Measurements from ENCODE around the gene DCST1.

DCST1 gene

DNA sequence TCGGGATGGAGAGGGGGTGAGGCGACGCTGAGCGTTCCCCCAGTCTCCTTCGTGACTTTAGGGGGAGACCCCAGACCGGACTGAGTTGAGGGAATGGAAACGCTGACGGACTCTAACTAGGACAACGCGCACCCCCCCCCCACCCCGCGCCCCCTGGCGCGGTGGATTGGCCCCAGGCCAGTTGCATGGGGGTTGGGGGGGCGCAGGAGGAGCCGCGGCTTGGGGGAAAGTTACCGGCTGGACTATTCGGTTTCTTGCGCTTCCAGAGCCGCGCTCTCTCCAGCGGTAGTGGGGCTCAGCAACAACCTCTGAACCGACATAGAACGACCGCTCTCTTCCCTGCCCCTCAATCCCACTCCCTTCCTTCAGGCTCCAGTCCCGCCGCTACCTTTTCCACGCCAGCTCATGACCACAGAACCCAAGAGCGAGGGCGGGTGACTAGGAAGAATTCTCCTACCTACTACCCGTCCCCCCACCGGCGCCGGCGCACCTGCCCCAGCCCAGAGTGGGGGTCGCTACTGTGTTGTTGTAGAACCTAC, 30.3 kb upstream of the DCST1 start:
- Histone ChIP-seq H3K27ac (replicated peaks) (peak overlapping the region; percentile 94), H3K27me3 (ENCODE audit: insufficient read depth, poor library complexity, severe bottlenecking) (no peaks in the 10 kb centered on the region), H3K4me3 (replicated peaks; ENCODE audit: insufficient read depth, low read length) (peak overlapping the region; percentile 72)
- no peak for TF ChIP-seq POLR2AphosphoS5 (IDR thresholded peaks at IDR 0.05; ENCODE audit: low read depth)
- TF ChIP-seq, protein P1, sequence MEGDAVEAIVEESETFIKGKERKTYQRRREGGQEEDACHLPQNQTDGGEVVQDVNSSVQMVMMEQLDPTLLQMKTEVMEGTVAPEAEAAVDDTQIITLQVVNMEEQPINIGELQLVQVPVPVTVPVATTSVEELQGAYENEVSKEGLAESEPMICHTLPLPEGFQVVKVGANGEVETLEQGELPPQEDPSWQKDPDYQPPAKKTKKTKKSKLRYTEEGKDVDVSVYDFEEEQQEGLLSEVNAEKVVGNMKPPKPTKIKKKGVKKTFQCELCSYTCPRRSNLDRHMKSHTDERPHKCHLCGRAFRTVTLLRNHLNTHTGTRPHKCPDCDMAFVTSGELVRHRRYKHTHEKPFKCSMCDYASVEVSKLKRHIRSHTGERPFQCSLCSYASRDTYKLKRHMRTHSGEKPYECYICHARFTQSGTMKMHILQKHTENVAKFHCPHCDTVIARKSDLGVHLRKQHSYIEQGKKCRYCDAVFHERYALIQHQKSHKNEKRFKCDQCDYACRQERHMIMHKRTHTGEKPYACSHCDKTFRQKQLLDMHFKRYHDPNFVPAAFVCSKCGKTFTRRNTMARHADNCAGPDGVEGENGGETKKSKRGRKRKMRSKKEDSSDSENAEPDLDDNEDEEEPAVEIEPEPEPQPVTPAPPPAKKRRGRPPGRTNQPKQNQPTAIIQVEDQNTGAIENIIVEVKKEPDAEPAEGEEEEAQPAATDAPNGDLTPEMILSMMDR (IDR thresholded peaks at IDR 0.05; ENCODE audit: insufficient read depth, low read length), result no peak
- TF ChIP-seq SPI1 (IDR thresholded peaks at IDR 0.05; ENCODE audit: borderline replicate concordance, low read depth), result no peak
- TF ChIP-seq, protein P2, sequence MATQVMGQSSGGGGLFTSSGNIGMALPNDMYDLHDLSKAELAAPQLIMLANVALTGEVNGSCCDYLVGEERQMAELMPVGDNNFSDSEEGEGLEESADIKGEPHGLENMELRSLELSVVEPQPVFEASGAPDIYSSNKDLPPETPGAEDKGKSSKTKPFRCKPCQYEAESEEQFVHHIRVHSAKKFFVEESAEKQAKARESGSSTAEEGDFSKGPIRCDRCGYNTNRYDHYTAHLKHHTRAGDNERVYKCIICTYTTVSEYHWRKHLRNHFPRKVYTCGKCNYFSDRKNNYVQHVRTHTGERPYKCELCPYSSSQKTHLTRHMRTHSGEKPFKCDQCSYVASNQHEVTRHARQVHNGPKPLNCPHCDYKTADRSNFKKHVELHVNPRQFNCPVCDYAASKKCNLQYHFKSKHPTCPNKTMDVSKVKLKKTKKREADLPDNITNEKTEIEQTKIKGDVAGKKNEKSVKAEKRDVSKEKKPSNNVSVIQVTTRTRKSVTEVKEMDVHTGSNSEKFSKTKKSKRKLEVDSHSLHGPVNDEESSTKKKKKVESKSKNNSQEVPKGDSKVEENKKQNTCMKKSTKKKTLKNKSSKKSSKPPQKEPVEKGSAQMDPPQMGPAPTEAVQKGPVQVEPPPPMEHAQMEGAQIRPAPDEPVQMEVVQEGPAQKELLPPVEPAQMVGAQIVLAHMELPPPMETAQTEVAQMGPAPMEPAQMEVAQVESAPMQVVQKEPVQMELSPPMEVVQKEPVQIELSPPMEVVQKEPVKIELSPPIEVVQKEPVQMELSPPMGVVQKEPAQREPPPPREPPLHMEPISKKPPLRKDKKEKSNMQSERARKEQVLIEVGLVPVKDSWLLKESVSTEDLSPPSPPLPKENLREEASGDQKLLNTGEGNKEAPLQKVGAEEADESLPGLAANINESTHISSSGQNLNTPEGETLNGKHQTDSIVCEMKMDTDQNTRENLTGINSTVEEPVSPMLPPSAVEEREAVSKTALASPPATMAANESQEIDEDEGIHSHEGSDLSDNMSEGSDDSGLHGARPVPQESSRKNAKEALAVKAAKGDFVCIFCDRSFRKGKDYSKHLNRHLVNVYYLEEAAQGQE (IDR thresholded peaks at IDR 0.05; ENCODE audit: insufficient replicate concordance, low read depth), result no peak
- no peak for TF ChIP-seq GABPA (IDR thresholded peaks at IDR 0.05; ENCODE audit: low read depth)
- peak in 1 of 2 experiments; percentile 54 for DNase-seq (ENCODE audit: low read depth in 1 of 2, low spot score in 1 of 2)

DNA sequence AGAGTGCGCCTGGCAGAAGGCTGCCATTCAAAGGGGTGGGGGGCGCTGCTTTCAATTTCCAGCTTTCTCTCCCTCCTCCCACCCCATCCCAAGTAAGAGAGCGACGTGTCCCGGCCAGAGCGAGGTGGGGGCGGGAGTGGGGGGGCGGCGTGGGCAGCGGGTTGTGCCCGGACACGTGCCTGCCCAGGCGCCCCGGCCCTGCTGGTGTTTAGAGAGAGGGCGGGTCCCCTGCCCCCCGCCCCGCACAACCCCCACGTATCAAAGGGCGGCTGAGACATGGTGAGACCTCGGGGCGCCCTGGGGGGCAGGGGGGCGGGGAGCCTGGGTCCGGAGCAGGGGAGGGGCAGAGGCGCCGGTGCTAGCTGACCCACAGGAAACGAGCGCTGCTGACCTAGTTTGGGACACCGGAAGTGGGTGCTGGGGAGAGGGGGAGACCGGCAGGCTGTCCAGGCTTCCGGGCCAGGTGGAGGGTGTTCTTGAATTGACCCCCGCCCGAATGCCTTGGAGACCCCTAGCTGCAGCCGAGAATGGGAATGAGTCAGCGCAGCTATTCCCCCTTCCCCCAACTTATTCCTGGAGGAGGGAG, 29.8 kb upstream of the DCST1 start:
- Histone ChIP-seq H3K4me3 (replicated peaks; ENCODE audit: insufficient read depth, low read length) (peak overlapping the region; percentile 72), H3K27ac (replicated peaks) (peak overlapping the region; percentile 94), H3K27me3 (ENCODE audit: insufficient read depth, poor library complexity, severe bottlenecking) (no peaks in the 10 kb centered on the region)
- no peak for TF ChIP-seq SPI1 (IDR thresholded peaks at IDR 0.05; ENCODE audit: borderline replicate concordance, low read depth)
- peak; percentile 54; the same call in 1 of the 2 replicates for TF ChIP-seq POLR2AphosphoS5 (IDR thresholded peaks at IDR 0.05; ENCODE audit: low read depth)
- TF ChIP-seq, protein P1 (IDR thresholded peaks at IDR 0.05; ENCODE audit: insufficient read depth, low read length), result no peak
- peak; percentile 28; the same call in 1 of the 2 replicates for TF ChIP-seq GABPA (IDR thresholded peaks at IDR 0.05; ENCODE audit: low read depth)
- DNase-seq (ENCODE audit: low read depth in 1 of 2, low spot score in 1 of 2), result peak in 1 of 2 experiments; percentile 70

DNA sequence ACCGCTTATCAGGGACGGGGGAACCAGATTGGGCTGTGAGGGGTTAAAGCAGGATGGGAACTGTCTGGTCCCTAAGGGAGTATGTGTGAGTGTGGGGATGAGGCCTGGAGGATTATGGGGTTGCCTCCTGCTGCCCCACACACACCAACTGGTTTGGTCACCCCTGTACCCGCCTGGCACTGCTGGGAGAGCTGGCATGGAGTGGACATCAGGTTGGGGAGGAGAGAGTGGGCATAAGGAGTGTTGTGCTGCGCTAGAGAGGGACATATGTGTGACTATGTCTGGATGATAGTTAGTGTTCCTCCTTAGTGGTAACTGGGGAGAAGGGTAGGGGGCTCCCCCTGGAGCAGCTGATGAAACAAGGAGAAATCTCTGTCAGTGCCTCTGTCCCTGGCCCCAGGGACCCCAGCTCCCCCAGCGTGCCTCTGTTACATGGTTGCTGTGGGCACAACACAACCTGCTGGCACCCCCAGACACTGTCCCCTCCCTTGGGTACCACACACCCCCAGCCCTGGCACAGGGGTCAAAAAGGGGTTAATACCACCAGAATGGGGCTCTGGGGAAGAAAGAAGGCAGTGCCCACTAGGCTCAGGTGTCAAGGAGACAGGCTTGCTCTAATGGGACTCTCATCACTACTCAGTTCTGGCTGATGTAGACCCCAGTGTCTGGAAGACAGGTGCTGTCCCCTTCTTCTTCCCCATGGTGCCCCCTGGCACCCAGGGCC, 29.1 kb upstream of the DCST1 start:
- H3K27ac ChIP-seq (replicated peaks), result peak overlapping the region; percentile 94
- TF ChIP-seq, protein P2 (IDR thresholded peaks at IDR 0.05; ENCODE audit: insufficient replicate concordance, low read depth), result no peak
- TF ChIP-seq, protein P1 (IDR thresholded peaks at IDR 0.05; ENCODE audit: insufficient read depth, low read length), result no peak
- no peak for TF ChIP-seq GABPA (IDR thresholded peaks at IDR 0.05; ENCODE audit: low read depth)
- TF ChIP-seq SPI1 (IDR thresholded peaks at IDR 0.05; ENCODE audit: borderline replicate concordance, low read depth), result no peak
- no peak; the same call in 1 of the 2 replicates for TF ChIP-seq POLR2AphosphoS5 (IDR thresholded peaks at IDR 0.05; ENCODE audit: low read depth)
- DNase-seq (ENCODE audit: low read depth in 1 of 2, low spot score in 1 of 2), result peak in 1 of 2 experiments; percentile 71

More for the DNA sequence above, 29.1 kb upstream of the DCST1 start:
- no peaks in the 10 kb centered on the region for H3K27me3 ChIP-seq (ENCODE audit: insufficient read depth, poor library complexity, severe bottlenecking)
- H3K4me3 ChIP-seq (replicated peaks; ENCODE audit: insufficient read depth, low read length), result peak overlapping the region; percentile 72
